H1 (cell line): Measurements from ENCODE around the gene PKMYT1.

Experiments
- EGR1 ChIP-seq: IDR thresholded peaks from 2 replicates; pipeline ENCODE4 v1.6.1; 2011; ENCODE audit warnings: low read depth, low read length, borderline replicate concordance
- EZH2 ChIP-seq: fragments of 200-600 bp; sonication (generic); IDR thresholded peaks from 2 replicates; pipeline ENCODE4 v1.7.1; 2012; ENCODE audit warnings: low read depth, mild to moderate bottlenecking, moderate library complexity, low read length, inconsistent platforms; ENCODE audit not compliant: severe bottlenecking
- KDM5A ChIP-seq: fragments of 200-600 bp; IDR thresholded peaks from 2 replicates; pipeline ENCODE4 v1.7.1; 2012; ENCODE audit warnings: mild to moderate bottlenecking, low read length, inconsistent platforms, mixed read lengths
- RAD21 ChIP-seq, 2 experiments: IDR thresholded peaks in 1 of 2; conservative IDR thresholded peaks in 1 of 2; 2 replicates each; pipeline ENCODE4 v1.6.1; 2011; ENCODE audit warnings: low read depth in 2 of 2, low read length in 2 of 2, improper control_type of control experiment in 1 of 2, inconsistent platforms in 1 of 2, mild to moderate bottlenecking in 1 of 2, moderate library complexity in 1 of 2
- RXRA ChIP-seq: IDR thresholded peaks from 2 replicates; pipeline ENCODE4 v1.6.1; 2011; ENCODE audit warnings: low read depth, mild to moderate bottlenecking, low read length, moderate library complexity; ENCODE audit not compliant: insufficient read depth
- SIN3A ChIP-seq, 2 experiments: IDR thresholded peaks in 1 of 2; conservative IDR thresholded peaks in 1 of 2; 2 replicates each; pipeline ENCODE4 v1.6.1; 2011 to 2012; ENCODE audit warnings: low read length in 2 of 2, improper control_type of control experiment in 1 of 2, low read depth in 1 of 2, mild to moderate bottlenecking in 1 of 2
- TCF12 ChIP-seq: IDR thresholded peaks from 2 replicates; pipeline ENCODE4 v1.6.1; 2011; ENCODE audit warnings: low read depth, mild to moderate bottlenecking, low read length
- ZNF274 ChIP-seq: IDR thresholded peaks from 2 replicates; pipeline ENCODE4 v1.7.0; 2012; ENCODE audit warnings: low read length, borderline replicate concordance; ENCODE audit errors: extremely low read depth
- TF ChIP-seq, protein P1 (sequence below), 3 experiments: IDR thresholded peaks; 1 replicate in 2 of 3; 2 replicates in 1 of 3; pipeline versions ENCODE4 v1.5.1 to v1.6.1; 2011; ENCODE audit warnings: low read length in 3 of 3, mild to moderate bottlenecking in 3 of 3, inconsistent platforms in 2 of 3, low read depth in 1 of 3, moderate library complexity in 1 of 3; ENCODE audit not compliant: insufficient read depth in 1 of 3; ENCODE audit errors: control extremely low read depth in 1 of 3

DNA sequence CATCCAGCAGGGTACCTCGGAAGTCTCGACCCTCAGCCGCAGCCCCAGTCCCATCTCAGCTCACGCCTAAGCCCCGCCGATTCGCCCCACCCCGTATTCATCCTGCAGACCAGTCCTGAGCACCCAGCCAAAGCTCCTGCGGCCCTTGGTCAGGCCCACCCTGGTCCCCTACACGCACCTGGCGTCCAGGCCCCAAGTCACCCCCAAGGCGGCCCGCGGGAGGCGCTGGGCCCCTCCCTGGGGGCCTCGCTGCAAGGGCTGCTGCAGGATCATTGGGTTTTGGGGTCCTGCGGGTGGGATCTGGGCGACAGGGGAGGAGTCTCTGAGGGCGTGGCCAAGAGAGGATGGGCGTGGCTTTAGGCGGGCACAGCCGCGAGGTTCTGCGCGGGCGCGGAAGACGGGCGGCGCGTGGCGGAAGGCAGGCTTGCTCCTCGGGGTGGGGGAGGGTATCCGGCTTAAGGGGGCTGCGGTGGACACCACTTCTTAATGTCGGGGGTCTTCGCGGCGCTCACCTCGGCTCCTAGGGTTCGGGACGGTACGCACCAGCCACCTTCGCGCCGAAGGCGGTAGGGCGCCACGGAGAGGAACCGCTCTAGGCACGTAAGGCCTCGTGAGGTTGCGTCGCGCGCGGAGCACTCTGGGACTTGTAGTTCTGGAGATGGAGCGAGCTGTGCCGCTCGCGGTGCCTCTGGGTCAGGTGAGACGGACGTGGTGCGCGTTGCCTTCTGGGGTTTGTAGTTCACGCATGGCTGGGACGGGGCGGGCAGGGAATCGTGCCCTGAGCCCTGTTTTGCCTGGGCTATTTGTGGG is 43.6 kb upstream of the PKMYT1 start, which contains the start of the genes HCFC1R1 and THOC6:
- TF ChIP-seq RAD21 (IDR thresholded peaks at IDR 0.05 in 1 of 2, conservative IDR thresholded peaks at IDR 0.05 in 1 of 2; ENCODE audit: low read depth in 2 of 2, low read length in 2 of 2) (peak in 1 of 2 experiments; percentile 2; a peak in 2 of 4 replicates), EZH2 (no peak), RXRA (no peak), EGR1 (no peak), TCF12 (peak; percentile 71; the same call in 1 of the 2 replicates), ZNF274 (no peak), KDM5A (no peak), SIN3A (conservative IDR thresholded peaks at IDR 0.05 in 1 of 2, IDR thresholded peaks at IDR 0.05 in 1 of 2; ENCODE audit: low read depth in 1 of 2, low read length in 2 of 2) (peak; percentile 72 to 94; a peak in 2 of 4 replicates)
- TF ChIP-seq, protein P1, sequence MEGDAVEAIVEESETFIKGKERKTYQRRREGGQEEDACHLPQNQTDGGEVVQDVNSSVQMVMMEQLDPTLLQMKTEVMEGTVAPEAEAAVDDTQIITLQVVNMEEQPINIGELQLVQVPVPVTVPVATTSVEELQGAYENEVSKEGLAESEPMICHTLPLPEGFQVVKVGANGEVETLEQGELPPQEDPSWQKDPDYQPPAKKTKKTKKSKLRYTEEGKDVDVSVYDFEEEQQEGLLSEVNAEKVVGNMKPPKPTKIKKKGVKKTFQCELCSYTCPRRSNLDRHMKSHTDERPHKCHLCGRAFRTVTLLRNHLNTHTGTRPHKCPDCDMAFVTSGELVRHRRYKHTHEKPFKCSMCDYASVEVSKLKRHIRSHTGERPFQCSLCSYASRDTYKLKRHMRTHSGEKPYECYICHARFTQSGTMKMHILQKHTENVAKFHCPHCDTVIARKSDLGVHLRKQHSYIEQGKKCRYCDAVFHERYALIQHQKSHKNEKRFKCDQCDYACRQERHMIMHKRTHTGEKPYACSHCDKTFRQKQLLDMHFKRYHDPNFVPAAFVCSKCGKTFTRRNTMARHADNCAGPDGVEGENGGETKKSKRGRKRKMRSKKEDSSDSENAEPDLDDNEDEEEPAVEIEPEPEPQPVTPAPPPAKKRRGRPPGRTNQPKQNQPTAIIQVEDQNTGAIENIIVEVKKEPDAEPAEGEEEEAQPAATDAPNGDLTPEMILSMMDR (IDR thresholded peaks at IDR 0.05; ENCODE audit: control extremely low read depth in 1 of 3, insufficient read depth in 1 of 3, low read depth in 1 of 3, low read length in 3 of 3) = no peak
